H9 (cell line): ENCODE data around the gene ECSIT. TPM values are rescaled to one million over a fixed set of nuclear protein-coding genes. Genes with fewer than 3 reads are reported as not detected.

Experiments used
- DNase-seq: peaks from one replicate; pipeline ENCODE4 v3.0.0-alpha.2; 2017
- H2AFZ ChIP-seq: one replicate; pipeline ENCODE4 v1.6.1; 2013; ENCODE audit warnings: mild to moderate bottlenecking, low read length, control low read depth, moderate library complexity
- H2AK5ac ChIP-seq: 2 replicates; pipeline ENCODE4 v1.6.1; 2013; ENCODE audit warnings: low read length, control low read depth, mixed read lengths; ENCODE audit not compliant: insufficient read length
- H2BK120ac ChIP-seq: one replicate; pipeline ENCODE4 v1.6.1; 2013; ENCODE audit warnings: low read depth, mild to moderate bottlenecking, low read length, control low read depth, inconsistent platforms; ENCODE audit not compliant: poor library complexity, severe bottlenecking
- H2BK12ac ChIP-seq: 2 replicates; pipeline ENCODE4 v1.6.1; 2013; ENCODE audit warnings: low read length, control low read depth, mixed read lengths, low read depth; ENCODE audit not compliant: insufficient read length
- H2BK15ac ChIP-seq: 2 replicates; pipeline ENCODE4 v1.6.1; 2013; ENCODE audit warnings: low read depth, low read length, control low read depth
- H2BK20ac ChIP-seq: one replicate; pipeline ENCODE4 v1.6.1; 2013; ENCODE audit warnings: low read depth, mild to moderate bottlenecking, low read length, control low read depth, inconsistent platforms; ENCODE audit not compliant: poor library complexity, severe bottlenecking
- H2BK5ac ChIP-seq: 2 replicates; pipeline ENCODE4 v1.6.1; 2013; ENCODE audit warnings: low read length, control low read depth, mixed read lengths; ENCODE audit not compliant: insufficient read length
- H3K14ac ChIP-seq: 2 replicates; pipeline ENCODE4 v1.6.1; 2013; ENCODE audit warnings: low read length, control low read depth; ENCODE audit not compliant: insufficient read depth
- H3K18ac ChIP-seq: 2 replicates; pipeline ENCODE4 v1.6.1; 2013; ENCODE audit warnings: low read depth, mild to moderate bottlenecking, mixed read lengths, low read length, control low read depth; ENCODE audit not compliant: insufficient read length
- H3K23ac ChIP-seq: 2 replicates; pipeline ENCODE4 v1.6.1; 2013; ENCODE audit warnings: low read length, control low read depth, mixed read lengths, low read depth; ENCODE audit not compliant: insufficient read length
- H3K23me2 ChIP-seq: 2 replicates; pipeline ENCODE4 v1.6.1; 2013; ENCODE audit warnings: low read depth, mild to moderate bottlenecking, mixed read lengths, low read length, control low read depth; ENCODE audit not compliant: insufficient read length, poor library complexity, severe bottlenecking
- H3K27ac ChIP-seq: 2 replicates; pipeline ENCODE4 v1.5.1; 2013; ENCODE audit warnings: low read length, control low read depth, mixed read lengths, low read depth; ENCODE audit not compliant: insufficient read length
- H3K27me3 ChIP-seq: 2 replicates; pipeline ENCODE4 v1.6.1; 2013; ENCODE audit warnings: low read length, control low read depth, inconsistent platforms; ENCODE audit not compliant: insufficient read depth
- H3K4ac ChIP-seq: 2 replicates; pipeline ENCODE4 v1.6.1; 2013; ENCODE audit warnings: low read depth, mild to moderate bottlenecking, control low read depth, inconsistent platforms, low read length, moderate library complexity
- H3K4me1 ChIP-seq: 2 replicates; pipeline ENCODE4 v1.6.1; 2013; ENCODE audit warnings: low read length, control low read depth, inconsistent platforms; ENCODE audit not compliant: insufficient read depth
- H3K4me2 ChIP-seq: 2 replicates; pipeline ENCODE4 v1.6.1; 2013; ENCODE audit warnings: low read length, control low read depth, mixed read lengths; ENCODE audit not compliant: insufficient read length, insufficient read depth
- H3K56ac ChIP-seq: 2 replicates; pipeline ENCODE4 v1.6.1; 2013; ENCODE audit warnings: low read depth, mild to moderate bottlenecking, mixed read lengths, low read length, control low read depth; ENCODE audit not compliant: insufficient read length
- H3K79me1 ChIP-seq: 2 replicates; pipeline ENCODE4 v1.6.1; 2013; ENCODE audit warnings: low read depth, mild to moderate bottlenecking, moderate library complexity, low read length, control low read depth, inconsistent platforms; ENCODE audit not compliant: insufficient read depth, poor library complexity, severe bottlenecking
- H3K79me2 ChIP-seq: 2 replicates; pipeline ENCODE4 v1.6.1; 2013; ENCODE audit warnings: low read length, control low read depth, inconsistent platforms; ENCODE audit not compliant: insufficient read depth
- H3K9ac ChIP-seq: 2 replicates; pipeline ENCODE4 v1.6.1; 2013; ENCODE audit warnings: low read length, control low read depth, mixed read lengths; ENCODE audit not compliant: insufficient read length; ENCODE audit errors: extremely low read depth
- H3K9me3 ChIP-seq: one replicate; pipeline ENCODE4 v1.6.1; 2013; ENCODE audit warnings: low read depth, low read length, inconsistent platforms; ENCODE audit not compliant: control insufficient read depth
- H3T11ph ChIP-seq: one replicate; pipeline ENCODE4 v1.6.1; 2013; ENCODE audit warnings: mild to moderate bottlenecking, low read length, control low read depth, inconsistent platforms
- H4K20me1 ChIP-seq: one replicate; pipeline ENCODE4 v1.6.1; 2013; ENCODE audit not compliant: control insufficient read depth, insufficient read length, insufficient read depth
- H4K5ac ChIP-seq: 2 replicates; pipeline ENCODE4 v1.6.1; 2013; ENCODE audit warnings: low read depth, mild to moderate bottlenecking, mixed read lengths, low read length, control low read depth; ENCODE audit not compliant: insufficient read length
- H4K8ac ChIP-seq: replicated peaks from 2 replicates; pipeline ENCODE4 v1.6.1; 2013; ENCODE audit warnings: low read length, control low read depth, mixed read lengths, low read depth; ENCODE audit not compliant: insufficient read length
- H4K91ac ChIP-seq: 2 replicates; pipeline ENCODE4 v1.6.1; 2013; ENCODE audit warnings: low read depth, mild to moderate bottlenecking, moderate library complexity, mixed read lengths, low read length, control low read depth; ENCODE audit not compliant: insufficient read length
- H3K27ac Mint-ChIP-seq, 3 experiments: 2 replicates in 2 of 3; 3 replicates in 1 of 3; pipeline ENCODE4 v1.8.0; 2020 to 2021; ENCODE audit warnings: mixed read lengths in 3 of 3, mild to moderate bottlenecking in 1 of 3, moderate library complexity in 1 of 3
- H3K27me3 Mint-ChIP-seq: 2 replicates; pipeline ENCODE4 v1.8.0; 2021; ENCODE audit warnings: low read depth, mild to moderate bottlenecking, moderate library complexity, mixed read lengths
- H3K36me3 Mint-ChIP-seq, 3 experiments: 2 replicates in 2 of 3; 3 replicates in 1 of 3; pipeline ENCODE4 v1.8.0; 2020 to 2021; ENCODE audit warnings: low read depth in 3 of 3, mixed read lengths in 3 of 3; ENCODE audit not compliant: insufficient read depth in 1 of 3
- H3K4me1 Mint-ChIP-seq, 2 experiments: 2 replicates each; pipeline ENCODE4 v1.8.0; 2020; ENCODE audit warnings: mixed read lengths in 2 of 2
- H3K4me3 Mint-ChIP-seq, 2 experiments: 2 replicates in 1 of 2; 3 replicates in 1 of 2; pipeline ENCODE4 v1.8.0; 2020 to 2021; ENCODE audit warnings: mild to moderate bottlenecking in 2 of 2, mixed read lengths in 2 of 2, moderate library complexity in 1 of 2
- H3K9me3 Mint-ChIP-seq, 2 experiments: 2 replicates in 1 of 2; 3 replicates in 1 of 2; pipeline ENCODE4 v1.8.0; 2020; ENCODE audit warnings: mild to moderate bottlenecking in 2 of 2, mixed read lengths in 2 of 2, moderate library complexity in 1 of 2
- WGBS: extraction: QIAGEN DNeasy Blood & Tissue Kit; methylation state at CpG from one replicate; pipeline ENCODE4 v1.1.7; 2013; ENCODE audit warnings: missing lambda C conversion rate, low lambda C conversion rate, mixed read lengths; ENCODE audit not compliant: insufficient read length; ENCODE audit errors: extremely low coverage; 5-methylcytosine and 5-hydroxymethylcytosine counted together
- total RNA-seq: library from RNA; stranded (reverse); gene quantifications from 2 replicates; pipeline ENCODE4 v1.2.1, GENCODE V29; 2021
- TF ChIP-seq, protein P1 (sequence below): fragments of 200-600 bp; sonication (generic); conservative IDR thresholded peaks from 3 replicates; pipeline ENCODE4 v1.8.0; 2021; ENCODE audit warnings: antibody characterized with exemption, mild to moderate bottlenecking

Gene ECSIT
- total RNA-seq, 1 experiment from 2014 or later = 42.4 TPM

DNA sequence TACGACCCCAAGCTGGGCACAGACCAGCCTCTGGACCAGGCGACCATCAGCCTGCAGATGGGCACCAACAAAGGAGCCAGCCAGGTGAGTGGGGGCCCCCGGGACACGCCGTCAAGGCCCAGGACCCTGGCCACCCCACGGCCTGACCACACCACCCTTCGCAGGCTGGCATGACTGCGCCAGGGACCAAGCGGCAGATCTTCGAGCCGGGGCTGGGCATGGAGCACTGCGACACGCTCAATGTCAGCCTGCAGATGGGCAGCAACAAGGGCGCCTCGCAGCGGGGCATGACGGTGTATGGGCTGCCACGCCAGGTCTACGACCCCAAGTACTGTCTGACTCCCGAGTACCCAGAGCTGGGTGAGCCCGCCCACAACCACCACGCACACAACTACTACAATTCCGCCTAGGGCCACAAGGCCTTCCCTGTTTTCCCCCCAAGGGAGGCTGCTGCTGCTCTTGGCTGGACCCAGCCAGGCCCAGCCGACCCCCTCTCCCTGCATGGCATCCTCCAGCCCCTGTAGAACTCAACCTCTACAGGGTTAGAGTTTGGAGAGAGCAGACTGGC lies 20.5 kb upstream of the ECSIT start:
- TF ChIP-seq, protein P1, sequence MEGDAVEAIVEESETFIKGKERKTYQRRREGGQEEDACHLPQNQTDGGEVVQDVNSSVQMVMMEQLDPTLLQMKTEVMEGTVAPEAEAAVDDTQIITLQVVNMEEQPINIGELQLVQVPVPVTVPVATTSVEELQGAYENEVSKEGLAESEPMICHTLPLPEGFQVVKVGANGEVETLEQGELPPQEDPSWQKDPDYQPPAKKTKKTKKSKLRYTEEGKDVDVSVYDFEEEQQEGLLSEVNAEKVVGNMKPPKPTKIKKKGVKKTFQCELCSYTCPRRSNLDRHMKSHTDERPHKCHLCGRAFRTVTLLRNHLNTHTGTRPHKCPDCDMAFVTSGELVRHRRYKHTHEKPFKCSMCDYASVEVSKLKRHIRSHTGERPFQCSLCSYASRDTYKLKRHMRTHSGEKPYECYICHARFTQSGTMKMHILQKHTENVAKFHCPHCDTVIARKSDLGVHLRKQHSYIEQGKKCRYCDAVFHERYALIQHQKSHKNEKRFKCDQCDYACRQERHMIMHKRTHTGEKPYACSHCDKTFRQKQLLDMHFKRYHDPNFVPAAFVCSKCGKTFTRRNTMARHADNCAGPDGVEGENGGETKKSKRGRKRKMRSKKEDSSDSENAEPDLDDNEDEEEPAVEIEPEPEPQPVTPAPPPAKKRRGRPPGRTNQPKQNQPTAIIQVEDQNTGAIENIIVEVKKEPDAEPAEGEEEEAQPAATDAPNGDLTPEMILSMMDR = no peak
- Histone ChIP-seq H3K4me2 (no peak overlapping the region), H3K9ac (no peak overlapping the region), H3K79me2 (no peaks in the 10 kb centered on the region), H3K4me1 (no peaks in the 10 kb centered on the region), H2BK5ac (no peak overlapping the region), H3K27me3 (no peaks in the 10 kb centered on the region), H4K20me1 (no peaks in the 10 kb centered on the region), H2BK12ac (no peak overlapping the region), H2BK20ac (no peak overlapping the region), H4K5ac (no peak overlapping the region), H3K23me2 (no peaks in the 10 kb centered on the region), H4K91ac (no peak overlapping the region), H2BK120ac (no peak overlapping the region), H3K14ac (no peak overlapping the region), H2AK5ac (no peak overlapping the region), H3T11ph (no peak overlapping the region), H3K27ac (no peak overlapping the region), H4K8ac (no peak overlapping the region), H3K18ac (no peak overlapping the region), H3K9me3 (no peaks in the 10 kb centered on the region), H3K79me1 (no peaks in the 10 kb centered on the region), H3K4ac (no peak overlapping the region), H2BK15ac (no peak overlapping the region), H3K23ac (no peak overlapping the region), H2AFZ (no peak overlapping the region), H3K56ac (no peak overlapping the region)
- Mint-ChIP-seq H3K9me3 (no peaks in the 10 kb centered on the region), H3K27ac (no peak overlapping the region), H3K4me3 (no peak overlapping the region), H3K27me3 (no peaks in the 10 kb centered on the region), H3K4me1 (peaks cover 2 to 3% of the 10 kb centered on the region in 2 experiments; a peak in 3 of 4 replicates), H3K36me3 (peaks cover 9 to 28% (median 16%) of the 10 kb centered on the region in 3 experiments; a peak in 6 of 7 replicates)
- no CpG with 5 or more reads among the region's 24 CpGs for WGBS
- no peak for DNase-seq
